ENCODE data around the gene MRPS2.

MRPS2 gene

DNA sequence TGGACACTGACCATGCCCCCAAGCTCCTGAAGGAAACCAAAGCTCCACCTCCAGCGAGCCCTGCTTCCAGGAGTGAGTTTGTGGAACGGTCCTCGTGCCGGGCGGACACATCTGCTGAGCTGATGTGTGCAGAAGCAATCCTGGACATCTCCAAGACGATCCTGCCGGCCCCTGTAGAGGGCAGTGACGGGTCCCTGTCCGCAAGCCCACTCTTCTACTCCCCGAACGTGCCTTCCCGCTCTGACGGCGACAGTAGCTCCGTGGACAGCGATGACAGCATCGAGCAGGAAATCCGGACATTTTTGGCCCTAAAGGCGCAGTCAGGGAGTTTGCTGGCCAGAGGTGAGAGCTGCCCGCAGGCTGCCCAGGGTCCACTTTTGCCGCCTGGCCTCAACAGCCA is 14.7 kb upstream of the MRPS2 start:
- ChIA-PET POLR2A (no interaction called here), CTCF (no interaction called here)
- no peak for DNase-seq (ENCODE audit: extremely low spot score)
- TF ChIP-seq, protein P1, sequence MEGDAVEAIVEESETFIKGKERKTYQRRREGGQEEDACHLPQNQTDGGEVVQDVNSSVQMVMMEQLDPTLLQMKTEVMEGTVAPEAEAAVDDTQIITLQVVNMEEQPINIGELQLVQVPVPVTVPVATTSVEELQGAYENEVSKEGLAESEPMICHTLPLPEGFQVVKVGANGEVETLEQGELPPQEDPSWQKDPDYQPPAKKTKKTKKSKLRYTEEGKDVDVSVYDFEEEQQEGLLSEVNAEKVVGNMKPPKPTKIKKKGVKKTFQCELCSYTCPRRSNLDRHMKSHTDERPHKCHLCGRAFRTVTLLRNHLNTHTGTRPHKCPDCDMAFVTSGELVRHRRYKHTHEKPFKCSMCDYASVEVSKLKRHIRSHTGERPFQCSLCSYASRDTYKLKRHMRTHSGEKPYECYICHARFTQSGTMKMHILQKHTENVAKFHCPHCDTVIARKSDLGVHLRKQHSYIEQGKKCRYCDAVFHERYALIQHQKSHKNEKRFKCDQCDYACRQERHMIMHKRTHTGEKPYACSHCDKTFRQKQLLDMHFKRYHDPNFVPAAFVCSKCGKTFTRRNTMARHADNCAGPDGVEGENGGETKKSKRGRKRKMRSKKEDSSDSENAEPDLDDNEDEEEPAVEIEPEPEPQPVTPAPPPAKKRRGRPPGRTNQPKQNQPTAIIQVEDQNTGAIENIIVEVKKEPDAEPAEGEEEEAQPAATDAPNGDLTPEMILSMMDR (IDR thresholded peaks at IDR 0.05; ENCODE audit: control extremely low read depth, extremely low read depth, low read depth, missing control alignments), result no peak

DNA sequence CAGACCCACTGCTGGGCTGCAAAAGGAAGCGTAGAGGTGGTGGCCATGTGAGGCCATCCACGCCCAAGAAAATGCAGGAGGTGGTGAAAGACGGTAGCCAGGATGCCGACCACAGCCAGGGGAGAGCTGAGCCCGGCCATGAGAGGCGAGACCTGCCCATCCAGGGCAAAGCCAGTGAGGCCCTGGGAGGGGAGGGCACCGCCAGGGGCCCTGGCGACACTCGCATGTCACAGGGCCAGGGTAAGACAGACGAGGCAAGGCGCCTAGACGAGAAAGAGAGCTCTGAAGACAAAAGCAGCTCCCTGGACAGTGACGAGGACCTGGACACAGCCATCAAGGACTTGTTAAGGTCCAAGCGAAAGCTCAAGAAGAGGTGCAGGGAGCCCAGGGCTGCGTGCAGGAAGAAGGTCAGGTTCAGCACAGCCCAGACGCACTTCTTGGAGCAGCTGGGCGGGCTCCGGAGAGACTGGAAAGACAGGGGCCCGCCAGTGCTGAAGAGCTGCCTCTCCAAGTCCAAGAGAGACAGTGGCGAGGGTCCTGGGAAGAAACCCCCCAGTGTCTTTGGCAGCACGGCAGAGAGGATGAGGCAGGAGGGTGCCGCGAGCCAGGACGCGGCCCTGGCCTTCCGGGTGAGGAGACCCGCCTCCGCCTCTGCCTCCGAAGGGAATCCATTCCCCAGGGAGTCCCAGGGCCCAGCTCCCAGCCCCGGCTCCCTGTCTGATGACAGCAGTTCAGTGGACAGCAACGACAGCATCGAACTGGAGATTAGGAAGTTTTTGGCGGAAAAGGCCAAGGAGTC is 14.0 kb upstream of the MRPS2 start:
- CTCF ChIA-PET, result no interaction called here
- TF ChIP-seq, protein P1 (IDR thresholded peaks at IDR 0.05; ENCODE audit: control extremely low read depth, extremely low read depth, low read depth, missing control alignments), result no peak
- no peak for DNase-seq (ENCODE audit: extremely low spot score)
- POLR2A ChIA-PET, result no interaction called here

DNA sequence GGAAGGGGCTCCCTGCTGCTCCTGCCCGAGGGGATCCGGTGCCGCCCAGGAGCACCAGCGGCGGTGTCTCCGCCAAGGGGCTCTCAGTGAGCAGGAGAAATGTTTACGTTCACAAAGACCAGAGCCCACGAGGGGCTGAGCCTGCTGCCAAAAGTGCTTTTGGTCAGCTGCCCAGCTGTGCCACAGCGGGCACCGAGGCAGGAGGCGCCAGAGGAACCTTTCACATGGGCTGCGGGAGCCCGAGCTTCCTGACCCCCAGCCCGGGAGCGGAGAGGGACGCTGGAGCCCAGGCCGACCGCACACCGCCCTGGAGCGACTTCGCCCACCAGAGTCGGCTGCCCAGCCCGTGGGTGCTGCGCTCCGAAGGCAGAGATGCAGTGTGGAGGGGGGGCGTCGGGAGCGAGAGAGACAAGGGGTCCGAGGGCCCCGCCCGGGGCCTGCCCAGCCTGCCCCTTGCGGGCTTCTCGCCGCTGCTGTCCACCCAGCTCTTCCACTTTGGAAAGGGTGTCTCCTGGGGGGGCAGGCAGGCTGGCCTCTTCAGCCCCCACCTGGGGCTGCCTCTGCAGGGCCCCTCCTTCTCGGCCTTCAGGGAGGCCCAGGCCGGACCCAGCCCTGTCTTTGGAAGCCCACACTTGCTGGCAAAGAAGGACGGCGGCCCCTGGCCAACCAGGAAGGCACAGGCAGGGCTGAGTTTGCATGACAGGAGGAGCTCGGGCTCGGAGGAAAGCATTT is 13.0 kb upstream of the MRPS2 start:
- TF ChIP-seq, protein P1 (IDR thresholded peaks at IDR 0.05; ENCODE audit: control extremely low read depth, extremely low read depth, low read depth, missing control alignments), result no peak
- POLR2A ChIA-PET, result no interaction called here
- CTCF ChIA-PET, result no interaction called here
- no peak for DNase-seq (ENCODE audit: extremely low spot score)

DNA sequence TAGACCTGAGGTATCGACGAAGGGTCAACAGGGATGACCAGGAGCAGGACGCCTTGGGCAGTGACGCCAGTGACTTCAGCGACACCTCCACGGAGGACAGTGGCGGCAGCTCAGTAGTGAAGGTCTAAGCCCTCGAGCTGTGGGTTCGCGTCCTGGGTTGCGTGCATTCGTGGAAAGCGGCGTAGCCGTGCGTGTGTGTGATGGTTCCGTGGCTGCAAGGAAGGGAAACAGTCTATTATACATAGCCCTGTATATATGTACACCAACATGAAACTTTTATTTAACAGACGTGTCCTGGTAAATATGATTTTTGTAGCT is 12.5 kb upstream of the MRPS2 start:
- TF ChIP-seq, protein P1 (IDR thresholded peaks at IDR 0.05; ENCODE audit: control extremely low read depth, extremely low read depth, low read depth, missing control alignments), result no peak
- CTCF ChIA-PET, result no interaction called here
- POLR2A ChIA-PET, result no interaction called here
- DNase-seq (ENCODE audit: extremely low spot score), result no peak

DNA sequence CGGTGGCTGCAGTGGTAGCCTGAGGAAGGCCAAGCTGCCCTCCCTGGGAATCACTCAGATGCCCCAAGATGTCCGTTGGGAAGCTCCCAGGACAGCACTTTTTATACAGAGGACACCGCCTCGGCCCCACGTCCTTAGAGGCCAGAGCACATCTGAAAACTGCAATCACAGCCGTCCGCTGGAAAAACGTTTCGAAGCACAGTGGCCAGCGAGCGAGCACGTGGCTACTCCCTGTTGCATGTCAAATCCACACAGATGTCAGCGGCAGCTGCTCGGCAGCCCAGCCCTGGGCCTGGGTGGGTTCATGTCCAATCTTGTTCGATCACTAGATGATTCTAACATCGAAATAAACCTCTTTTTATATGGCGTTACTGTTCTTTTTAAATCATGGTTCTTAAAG is 12.0 kb upstream of the MRPS2 start:
- POLR2A ChIA-PET, result no interaction called here
- CTCF ChIA-PET, result no interaction called here
- TF ChIP-seq, protein P1 (IDR thresholded peaks at IDR 0.05; ENCODE audit: control extremely low read depth, extremely low read depth, low read depth, missing control alignments), result no peak
- DNase-seq (ENCODE audit: extremely low spot score), result no peak

DNA sequence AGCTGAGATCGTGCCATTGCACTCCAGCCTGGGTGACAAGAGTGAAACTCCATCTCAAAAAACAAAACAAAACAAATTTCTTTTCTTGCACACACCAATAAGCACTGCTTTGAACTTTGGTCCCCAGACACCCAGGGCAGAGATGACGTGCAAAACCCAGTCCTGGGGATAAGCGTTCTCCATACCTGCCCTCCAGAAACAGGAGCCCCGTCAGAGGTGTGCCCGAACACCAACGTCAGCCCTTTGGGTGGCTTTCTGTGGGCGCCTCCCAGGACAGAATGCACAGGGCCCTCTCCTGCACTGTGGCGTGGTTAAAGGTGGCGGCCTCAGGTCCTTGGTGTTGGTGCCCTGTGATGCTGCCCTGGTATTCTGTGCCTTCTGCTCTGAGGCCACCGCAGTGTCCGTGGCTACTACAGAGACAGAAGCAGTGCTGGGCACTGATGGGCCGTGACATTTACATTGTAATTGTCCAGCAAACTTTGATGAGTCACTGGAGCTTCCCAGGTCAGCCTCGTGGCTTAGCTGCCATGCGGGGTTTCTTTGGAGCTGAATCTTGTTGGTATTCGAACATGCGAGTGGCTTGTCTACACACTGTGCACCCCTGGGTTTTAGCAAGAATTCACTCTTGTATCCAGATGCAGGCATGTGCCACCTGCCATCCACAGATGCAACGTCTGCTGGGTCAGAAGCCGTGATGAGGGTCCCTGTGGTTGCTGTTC is 11.1 kb upstream of the MRPS2 start:
- TF ChIP-seq, protein P1 (IDR thresholded peaks at IDR 0.05; ENCODE audit: control extremely low read depth, extremely low read depth, low read depth, missing control alignments), result no peak
- no peak for DNase-seq (ENCODE audit: extremely low spot score)
- ChIA-PET CTCF (no interaction called here), POLR2A (no interaction called here)

Data from GM10248 (cell line).